IMR-90 (cell line): ENCODE measurements around the gene CLEC4A. TPM values are rescaled to one million over a fixed set of nuclear protein-coding genes. Genes with fewer than 3 reads are reported as not detected.

Experiments used
- ATAC-seq: fragments of 200-7000 bp; cut with Tn5 transposase; 2 replicates; pipeline ENCODE4 v1.9.1; 2020; ENCODE audit warnings: low read depth, mild to moderate bottlenecking, moderate library complexity
- BruUV-seq: library from RNA; stranded (reverse); fragments of 400-500 nt; replicated peaks from 2 replicates; lab custom pipeline; 2021; lab: Mats Ljungman, UMichigan
- CTCF ChIA-PET: fragments of 300-600 bp; formaldehyde crosslinking; extraction: SDS; loops from one replicate; lab custom pipeline; 2021; ENCODE audit warnings: antibody characterized with exemption; lab: Yijun Ruan, JAX
- POLR2A ChIA-PET: fragments of 300-600 bp; sonication (Branson Sonifier 250); formaldehyde crosslinking; loops from one replicate; lab custom pipeline; 2022; ENCODE audit warnings: antibody characterized with exemption; ENCODE audit not compliant: unreplicated experiment; lab: Charles Lee
- DNase-seq: peaks from one replicate; pipeline ENCODE4 v3.0.0; 2013
- H2AFZ ChIP-seq: replicated peaks from 2 replicates; pipeline ENCODE3; 2013; ENCODE audit warnings: low read length, mild to moderate bottlenecking; ENCODE audit not compliant: poor library complexity
- H2AK5ac ChIP-seq: 2 replicates; pipeline ENCODE4 v1.6.1; 2013; ENCODE audit warnings: low read depth, low read length, inconsistent platforms
- H2AK9ac ChIP-seq: replicated peaks from 2 replicates; pipeline ENCODE3; 2013; ENCODE audit warnings: mild to moderate bottlenecking, low read depth, low read length, moderate library complexity; ENCODE audit not compliant: poor library complexity
- H2BK120ac ChIP-seq: 2 replicates; pipeline ENCODE4 v1.6.1; 2013; ENCODE audit warnings: low read depth, low read length, inconsistent platforms
- H2BK15ac ChIP-seq: 3 replicates; pipeline ENCODE4 v1.6.1; 2013; ENCODE audit warnings: low read depth, low read length, inconsistent platforms
- H2BK20ac ChIP-seq: 2 replicates; pipeline ENCODE4 v1.6.1; 2013; ENCODE audit warnings: low read depth, mild to moderate bottlenecking, inconsistent platforms, low read length, moderate library complexity
- H2BK5ac ChIP-seq: 2 replicates; pipeline ENCODE4 v1.6.1; 2013; ENCODE audit warnings: mild to moderate bottlenecking, low read depth, low read length, inconsistent platforms; ENCODE audit not compliant: poor library complexity, severe bottlenecking
- H3K14ac ChIP-seq: replicated peaks from 2 replicates; pipeline ENCODE4 v1.6.1; 2013; ENCODE audit warnings: low read depth, low read length, inconsistent platforms
- H3K18ac ChIP-seq: 2 replicates; pipeline ENCODE4 v1.6.1; 2013; ENCODE audit warnings: low read depth, low read length, control low read depth
- H3K23ac ChIP-seq: 2 replicates; pipeline ENCODE4 v1.6.1; 2013; ENCODE audit warnings: low read depth, low read length, inconsistent platforms
- H3K27ac ChIP-seq: 2 replicates; pipeline ENCODE4 v1.5.1; 2013; ENCODE audit warnings: mild to moderate bottlenecking, control low read depth, low read length; ENCODE audit not compliant: insufficient read depth
- H3K27me3 ChIP-seq: 2 replicates; pipeline ENCODE4 v1.6.1; 2013; ENCODE audit warnings: low read length; ENCODE audit not compliant: control insufficient read depth, insufficient read depth
- H3K36me3 ChIP-seq: 2 replicates; pipeline ENCODE4 v1.6.1; 2013; ENCODE audit warnings: low read length, mixed read lengths; ENCODE audit not compliant: control insufficient read depth, insufficient read depth
- H3K4ac ChIP-seq: 2 replicates; pipeline ENCODE4 v1.6.1; 2013; ENCODE audit warnings: low read depth, low read length, inconsistent platforms
- H3K4me1 ChIP-seq: 2 replicates; pipeline ENCODE4 v1.6.1; 2013; ENCODE audit warnings: low read length, mixed read lengths; ENCODE audit not compliant: control insufficient read depth, insufficient read depth
- H3K4me2 ChIP-seq: 2 replicates; pipeline ENCODE4 v1.6.1; 2013; ENCODE audit warnings: low read depth, mild to moderate bottlenecking, control low read depth, low read length, moderate library complexity
- H3K4me3 ChIP-seq: 2 replicates; pipeline ENCODE4 v1.5.1; 2013; ENCODE audit warnings: low read depth, mild to moderate bottlenecking, control low read depth, low read length, moderate library complexity; ENCODE audit not compliant: insufficient read depth
- H3K56ac ChIP-seq: 2 replicates; pipeline ENCODE4 v1.6.1; 2013; ENCODE audit warnings: low read length, inconsistent platforms; ENCODE audit not compliant: insufficient read depth; ENCODE audit errors: extremely low read depth
- H3K79me1 ChIP-seq, 2 experiments: 2 replicates each; pipeline ENCODE4 v1.6.1; 2013; ENCODE audit warnings: low read length in 2 of 2, inconsistent platforms in 1 of 2, low read depth in 1 of 2
- H3K9ac ChIP-seq: 2 replicates; pipeline ENCODE4 v1.6.1; 2013; ENCODE audit warnings: low read depth, low read length, control low read depth
- H3K9me1 ChIP-seq: 2 replicates; pipeline ENCODE4 v1.6.1; 2013; ENCODE audit warnings: low read length, inconsistent platforms; ENCODE audit not compliant: insufficient read depth
- H3K9me3 ChIP-seq: 2 replicates; pipeline ENCODE4 v1.6.1; 2013; ENCODE audit warnings: low read length; ENCODE audit not compliant: control insufficient read depth, insufficient read depth
- H4K20me1 ChIP-seq: 2 replicates; pipeline ENCODE4 v1.6.1; 2013; ENCODE audit warnings: low read length, inconsistent platforms; ENCODE audit not compliant: insufficient read depth
- H4K5ac ChIP-seq: 2 replicates; pipeline ENCODE4 v1.6.1; 2013; ENCODE audit warnings: mild to moderate bottlenecking, low read depth, low read length, control low read depth
- H4K8ac ChIP-seq, 2 experiments: 2 replicates each; pipeline ENCODE4 v1.6.1; 2013; ENCODE audit warnings: low read depth in 2 of 2, low read length in 2 of 2, control low read depth in 1 of 2, inconsistent platforms in 1 of 2
- H4K91ac ChIP-seq: 2 replicates; pipeline ENCODE4 v1.6.1; 2013; ENCODE audit warnings: low read depth, low read length, inconsistent platforms; ENCODE audit not compliant: insufficient read depth
- CEBPB ChIP-seq: IDR thresholded peaks from 2 replicates; pipeline ENCODE4 v1.6.1; 2012; ENCODE audit warnings: low read depth, low read length, improper control_type of control experiment
- CTCF ChIP-seq: conservative IDR thresholded peaks from 2 replicates; pipeline ENCODE4 v1.5.1; 2012; ENCODE audit warnings: mild to moderate bottlenecking, low read depth, low read length, improper control_type of control experiment
- USF2 ChIP-seq: fragments of 150-350 bp; IDR thresholded peaks from 2 replicates; pipeline ENCODE4 v1.6.1; 2017; ENCODE audit warnings: mild to moderate bottlenecking, antibody characterized with exemption, low read length, low read depth
- WGBS, 2 experiments: methylation state at CpG; one replicate each; pipeline versions ENCODE4 v1.1.5 to v1.1.7; 2013; ENCODE audit warnings: missing lambda C conversion rate in 2 of 2; ENCODE audit not compliant: insufficient read length in 1 of 2; ENCODE audit errors: extremely low coverage in 2 of 2; 5-methylcytosine and 5-hydroxymethylcytosine counted together
- dilution Hi-C: fragments of 300-500 bp; cut with HindIII; formaldehyde crosslinking; loops from one replicate; pipeline ENCODE4 v1.14.3; 2018; ENCODE audit warnings: low sequenced_read_pairs; ENCODE audit not compliant: unreplicated experiment
- in situ Hi-C: fragments of 300-500 bp; cut with MboI; formaldehyde crosslinking; loops from 3 replicates; pipeline ENCODE4 v1.14.3; 2019; ENCODE audit warnings: low sequenced_read_pairs, inconsistent platforms, mixed read lengths
- intact Hi-C: fragments of 100-400 bp; cut with micrococcal nuclease; formaldehyde crosslinking; loops from 2 replicates; pipeline ENCODE4 v1.10.0; 2022
- polyA plus RNA-seq, 3 experiments: library from polyadenylated mRNA; depleted of rRNA; stranded (reverse); fragments of >200 nt; gene quantifications; 2 replicates each; pipeline ENCODE4 v1.2.3, GENCODE V29; 2012; ENCODE audit warnings: low replicate concordance in 1 of 3
- total RNA-seq: library from RNA; depleted of rRNA; stranded (reverse); fragments of >200 nt; gene quantifications from 2 replicates; pipeline ENCODE4 v1.2.3, GENCODE V29; 2012

Gene CLEC4A
- total and polyA plus RNA-seq, 2 of the 4 experiments (the other 2 are of a cell fraction) = 0.29 TPM; not detected in 1

GRCh38 chr12:8087666-8088065 is 35.8 kb upstream of the CLEC4A start:
- H3K14ac ChIP-seq = no peak overlapping the region
- no peak for ATAC-seq
- BruUV-seq = no TSS peak

More at GRCh38 chr12:8087666-8088065, 35.8 kb upstream of the CLEC4A start:
- Histone ChIP-seq H2AFZ (no peak overlapping the region), H4K20me1 (0 out of 2 replicates have a peak, but pooled peaks cover 6% of the 10 kb centered on the region), H4K91ac (no peak overlapping the region), H2BK15ac (no peak overlapping the region), H2AK9ac (no peak overlapping the region), H2AK5ac (no peak overlapping the region), H2BK5ac (no peak overlapping the region), H4K8ac (no peak overlapping the region), H3K4me1 (no peaks in the 10 kb centered on the region), H3K4me3 (no peak overlapping the region), H4K5ac (no peak overlapping the region), H3K27me3 (no peaks in the 10 kb centered on the region), H3K56ac (no peak overlapping the region), H2BK20ac (no peak overlapping the region), H3K79me1 (peaks cover 12 to 46% of the 10 kb centered on the region in 2 experiments), H2BK120ac (no peak overlapping the region), H3K4me2 (no peak overlapping the region), H3K36me3 (peaks cover 20% of the 10 kb centered on the region), H3K23ac (no peak overlapping the region), H3K9ac (no peak overlapping the region), H3K9me1 (0 out of 2 replicates have a peak, but pooled peaks cover 3% of the 10 kb centered on the region), H3K27ac (no peak overlapping the region), H3K9me3 (no peaks in the 10 kb centered on the region), H3K18ac (no peak overlapping the region), H3K4ac (no peak overlapping the region)
- DNase-seq = no peak
- CTCF ChIA-PET = interaction anchor here (1.1 kb wide), 1 partner anchor 42 kb away, joined by 3 read pairs; no protein-coding TSS in a partner anchor
- POLR2A ChIA-PET = no interaction called here
- TF ChIP-seq CEBPB = no peak
- TF ChIP-seq CTCF = no peak
- TF ChIP-seq USF2 = no peak
- dilution Hi-C loops = no loop called here
- intact Hi-C loops = no loop called here
- WGBS, 2 experiments = no CpG with 5 or more reads among the region's 2 CpGs
- in situ Hi-C loops = no loop called here
